ENCODE data around the gene ARHGEF10L. TPM values are rescaled to one million over a fixed set of nuclear protein-coding genes. Genes with fewer than 3 reads are reported as not detected.

Gene ARHGEF10L
- polyA plus RNA-seq, 3 donors, result 35.2 to 52.0 (median 47.3) TPM

DNA sequence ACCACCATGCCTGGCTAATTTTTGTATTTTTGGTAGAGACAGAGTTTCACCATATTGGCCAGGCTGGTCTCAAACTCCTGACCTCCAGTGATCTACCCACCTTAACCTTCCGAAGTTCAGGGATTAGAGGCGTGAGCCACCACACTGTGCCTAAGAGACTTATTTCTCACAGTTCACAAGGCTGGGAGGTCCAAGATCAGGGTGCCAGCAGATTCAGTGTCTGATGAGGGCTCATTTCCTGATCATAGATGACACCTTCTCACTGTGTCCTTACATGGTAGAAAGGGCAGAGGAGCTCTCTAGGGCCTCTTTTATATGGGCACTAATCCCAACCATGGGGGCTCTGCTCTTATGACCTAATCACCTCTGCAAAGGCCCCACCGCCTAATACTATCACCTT lies 58.8 kb downstream of the ARHGEF10L start:
- no peak for DNase-seq (ENCODE audit: extremely low read depth in 1 of 11, low read depth in 9 of 11, low spot score in 4 of 11)

DNA sequence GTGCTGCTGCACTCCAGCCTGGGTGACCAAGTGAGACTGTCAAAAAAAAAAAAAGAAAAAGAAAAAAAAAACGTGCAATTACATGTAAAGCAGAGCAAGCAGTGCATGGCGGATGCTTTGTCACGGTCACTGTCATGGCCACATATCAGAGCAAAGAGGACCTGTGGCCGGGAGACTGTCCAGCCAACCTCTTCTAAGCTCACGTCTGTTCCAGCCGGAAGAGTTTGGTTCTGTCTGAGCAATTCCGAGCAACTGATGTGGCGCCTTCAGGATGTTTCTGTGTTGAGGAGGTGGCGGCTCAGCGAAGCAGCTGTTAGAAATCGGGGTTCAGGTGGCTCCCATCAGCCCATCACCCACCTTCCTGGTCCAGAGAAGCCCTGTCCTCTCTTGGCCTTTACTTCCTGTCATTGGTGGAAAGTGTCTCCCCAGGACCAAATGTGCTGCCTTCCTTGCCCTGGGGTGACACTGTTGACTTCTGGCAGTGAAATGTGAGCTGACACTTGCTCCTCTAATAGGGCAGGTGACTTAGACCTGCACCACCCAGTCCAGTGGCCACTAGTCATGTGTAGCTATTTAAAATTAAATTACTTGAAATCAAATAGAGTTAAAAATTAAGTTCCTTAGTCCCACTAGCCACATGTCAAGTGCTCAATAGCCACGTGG lies 59.9 kb downstream of the ARHGEF10L start:
- DNase-seq (ENCODE audit: extremely low read depth in 1 of 11, low read depth in 9 of 11, low spot score in 4 of 11), result no peak

DNA sequence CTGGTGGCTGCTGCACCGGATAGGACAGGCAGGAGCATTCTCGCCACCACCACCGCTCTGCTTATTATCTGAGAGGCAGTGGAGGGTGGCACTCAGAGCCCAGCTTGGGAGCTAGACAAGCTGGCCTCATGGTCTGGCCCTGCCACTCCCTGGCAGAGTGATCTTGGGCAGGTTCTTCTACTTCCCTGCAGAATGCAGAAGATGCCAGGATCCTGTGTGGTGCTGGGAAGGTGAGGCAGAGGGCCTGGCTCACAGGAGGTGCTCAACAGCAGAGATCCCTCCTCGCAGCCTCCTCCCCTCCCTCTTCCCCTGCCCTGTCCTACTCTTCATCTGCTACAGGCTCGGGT lies 60.4 kb downstream of the ARHGEF10L start:
- DNase-seq (ENCODE audit: extremely low read depth in 1 of 11, low read depth in 9 of 11, low spot score in 4 of 11), result no peak

DNA sequence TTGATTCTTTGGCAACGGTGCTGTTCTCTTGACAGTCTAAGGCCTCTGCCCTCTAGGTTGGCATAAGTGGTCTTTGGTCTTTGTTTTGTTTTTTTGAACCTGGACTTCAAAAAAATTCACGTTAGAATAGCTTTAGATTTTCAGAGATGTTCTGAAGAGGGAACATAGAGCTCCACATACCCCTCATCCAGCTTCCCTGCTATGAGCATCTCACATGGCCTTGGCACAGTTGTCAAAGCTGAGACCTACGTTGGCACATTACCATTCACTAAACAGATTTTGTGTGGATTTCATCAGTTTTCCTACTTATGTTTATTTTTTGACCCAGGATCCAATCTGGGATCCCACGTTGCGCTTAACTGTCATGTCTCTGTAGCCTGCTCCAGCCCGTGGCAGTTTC lies 60.8 kb downstream of the ARHGEF10L start:
- no peak for DNase-seq (ENCODE audit: extremely low read depth in 1 of 11, low read depth in 9 of 11, low spot score in 4 of 11)

DNA sequence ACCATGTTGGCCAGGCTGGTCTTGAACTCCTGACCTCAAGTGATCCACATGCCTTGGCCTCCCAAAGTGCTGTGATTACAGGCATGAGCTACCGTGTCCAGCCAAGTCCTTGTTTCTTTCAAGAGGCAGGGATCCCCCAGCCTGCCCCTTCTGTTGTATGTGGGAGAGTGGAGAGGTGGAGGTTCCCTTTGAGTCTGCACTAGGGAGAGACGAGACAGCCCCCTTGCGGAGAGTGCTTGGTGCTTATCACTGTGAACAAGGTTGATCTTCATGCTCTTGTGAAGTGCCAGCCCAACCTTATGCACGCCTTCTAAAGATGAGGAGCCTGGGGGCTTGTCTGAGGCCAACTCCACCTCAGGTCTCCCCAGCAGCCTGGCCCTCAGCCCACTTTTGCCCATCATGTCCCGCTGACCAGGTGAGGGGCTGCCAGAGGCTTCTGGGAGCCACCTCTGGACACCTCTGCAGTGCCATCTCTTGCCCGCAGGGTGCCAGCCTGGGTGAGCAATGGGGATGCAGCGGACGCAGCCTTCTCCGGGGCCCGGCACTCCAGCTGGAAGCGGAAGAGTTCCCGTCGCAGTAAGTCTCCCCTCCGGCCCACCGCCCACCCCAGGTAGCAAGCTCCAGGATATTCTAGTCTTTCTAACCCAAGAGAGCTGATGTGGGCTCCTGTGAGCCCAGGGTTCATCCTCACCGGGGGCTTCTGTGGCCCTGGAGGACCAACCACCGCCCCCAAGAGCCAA lies 62.3 kb downstream of the ARHGEF10L start:
- no peak for DNase-seq (ENCODE audit: extremely low read depth in 1 of 11, low read depth in 9 of 11, low spot score in 4 of 11)

DNA sequence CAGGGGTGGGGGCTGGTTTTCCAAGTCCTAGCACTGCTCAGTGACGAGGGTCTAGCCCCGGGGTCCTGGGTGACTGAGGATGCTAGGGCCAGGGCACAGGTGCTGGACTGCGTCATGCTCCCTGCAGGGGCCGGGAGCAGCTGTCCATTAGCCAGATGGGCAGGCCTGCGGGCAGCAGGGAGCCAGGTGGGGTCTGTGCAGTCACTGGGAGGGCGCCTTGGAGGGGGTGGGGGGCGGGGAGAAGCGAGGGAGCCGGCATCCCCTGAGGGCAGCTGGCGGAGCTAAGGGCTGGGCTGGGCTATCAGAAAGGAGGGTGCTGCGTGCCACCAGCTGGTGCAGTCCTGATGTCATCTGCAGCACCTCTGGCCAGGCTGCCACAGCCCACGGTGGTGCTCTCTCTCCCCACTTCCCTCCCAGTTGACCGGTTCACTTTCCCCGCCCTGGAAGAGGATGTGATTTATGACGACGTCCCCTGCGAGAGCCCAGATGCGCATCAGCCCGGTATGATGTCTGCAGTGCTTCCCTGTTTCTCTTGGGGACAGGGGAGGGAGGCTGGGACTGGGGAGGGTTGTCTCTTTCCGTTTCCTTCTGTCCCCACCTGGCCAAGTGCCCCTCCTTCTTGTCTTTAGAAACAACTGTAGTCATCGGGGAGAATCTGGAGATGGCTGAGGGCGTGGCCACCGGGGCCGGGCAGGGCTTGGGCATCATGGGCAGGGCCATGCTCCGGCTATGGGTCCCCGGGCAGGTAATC lies 63.8 kb downstream of the ARHGEF10L start:
- no peak for DNase-seq (ENCODE audit: extremely low read depth in 1 of 11, low read depth in 9 of 11, low spot score in 4 of 11)

DNA sequence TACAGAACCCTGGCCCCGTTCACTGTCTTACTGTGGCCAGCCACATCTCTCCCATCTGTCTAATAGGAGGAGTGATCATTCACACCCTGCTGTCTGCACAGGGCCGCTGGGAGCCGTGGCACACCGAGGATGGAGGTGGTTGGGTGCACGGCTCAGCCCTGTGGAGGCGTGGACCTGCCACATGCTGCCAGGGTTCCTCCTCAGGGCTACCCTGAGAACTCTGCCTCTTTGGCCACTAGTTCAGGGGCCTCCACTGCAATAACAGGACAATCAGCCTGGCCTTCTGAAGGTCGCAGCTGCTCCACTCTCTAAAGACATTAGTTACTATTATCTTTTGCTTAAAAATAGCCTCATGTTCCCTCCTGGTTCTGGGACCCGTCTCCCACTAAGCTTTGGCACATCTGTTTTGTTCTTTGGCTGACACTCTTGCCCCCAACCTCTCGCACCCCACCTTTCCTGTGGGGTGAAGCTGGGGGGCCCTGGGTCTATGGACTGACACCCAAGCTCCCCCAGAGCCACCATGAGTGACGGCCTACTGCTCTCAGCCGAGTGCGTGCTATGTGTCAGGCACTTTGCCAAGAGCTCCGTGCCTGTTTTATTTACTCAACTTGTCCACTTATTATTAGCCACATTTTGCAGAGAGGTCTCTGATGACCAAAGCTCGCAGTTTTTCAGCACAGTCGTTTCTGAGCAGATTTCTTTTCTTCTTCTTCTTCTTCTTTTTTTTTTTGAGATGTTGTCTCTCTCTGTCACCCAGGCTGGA lies 66.3 kb downstream of the ARHGEF10L start:
- DNase-seq (ENCODE audit: extremely low read depth in 1 of 11, low read depth in 9 of 11, low spot score in 4 of 11), result no peak

DNA sequence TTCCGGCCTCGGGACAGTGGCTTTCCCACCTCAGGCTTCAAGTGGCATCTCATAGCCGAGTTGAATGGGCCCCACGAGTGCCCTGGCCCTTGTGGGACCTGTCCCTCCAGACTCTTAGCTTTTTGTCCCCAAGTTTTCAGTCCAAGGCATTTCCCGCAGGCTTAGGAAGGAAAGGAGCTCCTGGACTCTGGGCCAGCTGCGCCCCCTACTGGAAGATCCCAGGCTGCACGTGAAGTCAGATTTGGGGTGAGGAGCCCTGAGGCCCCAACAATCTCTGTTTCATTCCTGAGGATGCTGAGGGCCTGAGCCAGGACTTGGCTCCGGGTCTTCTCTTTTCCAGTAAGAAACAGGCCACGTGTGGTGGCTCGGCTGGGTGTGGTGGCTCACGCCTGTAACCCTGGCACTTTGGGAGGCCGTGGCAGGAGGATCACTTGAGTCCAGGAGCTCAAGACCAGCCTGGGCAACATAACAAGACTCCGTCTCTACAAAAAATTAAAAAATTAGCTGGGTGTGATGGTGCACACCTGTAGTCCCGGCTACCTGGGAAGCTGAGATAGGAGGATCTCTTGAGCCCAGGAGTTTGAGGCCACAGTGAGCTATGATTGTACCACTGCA lies 67.4 kb downstream of the ARHGEF10L start:
- peak in 8 of 11 donors; percentile 37 to 71 (median 48) for DNase-seq (ENCODE audit: extremely low read depth in 1 of 11, low read depth in 9 of 11, low spot score in 4 of 11)

DNA sequence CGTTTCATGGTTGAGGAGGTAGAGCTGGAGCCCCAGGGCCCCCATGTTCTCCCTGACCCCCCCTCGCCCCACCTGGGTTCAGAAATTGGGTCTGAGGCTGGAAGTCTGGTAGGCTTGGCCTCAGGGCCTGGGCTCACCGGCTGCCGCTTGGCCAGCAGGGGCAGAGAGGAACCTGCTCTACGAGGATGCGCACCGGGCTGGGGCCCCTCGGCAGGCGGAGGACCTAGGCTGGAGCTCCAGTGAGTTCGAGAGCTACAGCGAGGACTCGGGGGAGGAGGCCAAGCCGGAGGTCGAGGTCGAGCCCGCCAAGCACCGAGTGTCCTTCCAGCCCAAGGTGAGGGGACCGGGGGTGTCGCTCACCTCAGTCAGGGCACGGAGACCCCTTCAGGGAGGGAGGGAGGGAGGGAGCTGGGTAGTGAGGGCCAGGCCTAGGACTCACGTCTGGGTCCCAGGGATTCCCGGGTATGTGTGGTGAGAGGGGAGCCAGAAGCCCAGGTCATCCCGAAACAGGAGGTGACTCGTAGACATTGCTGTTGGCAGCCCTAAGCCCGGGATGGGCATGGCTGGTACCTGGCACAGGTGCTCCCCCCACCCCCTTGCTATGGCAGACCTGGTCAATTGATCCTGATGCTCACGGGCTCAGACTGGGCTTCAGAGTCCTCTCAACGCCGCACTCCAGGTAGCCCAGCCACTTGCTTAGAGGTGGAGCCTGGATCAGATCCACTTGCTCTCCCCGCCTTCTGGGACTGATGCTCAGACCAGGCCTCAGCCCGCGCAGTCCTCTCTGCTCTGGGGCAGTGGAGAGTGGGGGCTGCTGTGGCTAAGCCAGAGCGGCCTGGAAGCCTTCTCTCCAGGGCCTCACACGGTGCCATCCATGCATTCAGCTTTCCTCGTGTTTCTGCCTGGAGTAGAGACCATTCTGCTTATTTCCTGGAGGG lies 68.4 kb downstream of the ARHGEF10L start:
- DNase-seq (ENCODE audit: extremely low read depth in 1 of 11, low read depth in 9 of 11, low spot score in 4 of 11), result no peak

DNA sequence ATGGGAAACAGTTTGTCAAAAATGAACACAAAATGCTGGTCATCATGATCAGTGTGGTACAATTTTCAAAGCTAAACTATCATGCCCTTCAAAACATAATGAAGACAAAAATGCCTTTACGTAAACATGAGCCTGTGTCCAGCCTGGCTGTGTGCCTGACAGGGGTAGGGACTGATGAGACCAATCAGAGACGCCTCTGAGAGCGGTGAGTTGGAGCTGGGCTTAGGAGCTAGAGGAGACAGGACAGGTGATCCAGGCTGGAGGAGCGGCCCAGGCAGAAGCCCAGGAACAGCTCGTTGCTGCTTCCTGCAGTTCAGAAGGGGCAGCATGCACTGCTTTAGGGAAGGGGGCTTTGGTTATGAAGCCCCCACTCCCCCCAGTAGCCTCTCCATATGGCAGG lies 70.0 kb downstream of the ARHGEF10L start:
- DNase-seq (ENCODE audit: extremely low read depth in 1 of 11, low read depth in 9 of 11, low spot score in 4 of 11), result no peak

DNA sequence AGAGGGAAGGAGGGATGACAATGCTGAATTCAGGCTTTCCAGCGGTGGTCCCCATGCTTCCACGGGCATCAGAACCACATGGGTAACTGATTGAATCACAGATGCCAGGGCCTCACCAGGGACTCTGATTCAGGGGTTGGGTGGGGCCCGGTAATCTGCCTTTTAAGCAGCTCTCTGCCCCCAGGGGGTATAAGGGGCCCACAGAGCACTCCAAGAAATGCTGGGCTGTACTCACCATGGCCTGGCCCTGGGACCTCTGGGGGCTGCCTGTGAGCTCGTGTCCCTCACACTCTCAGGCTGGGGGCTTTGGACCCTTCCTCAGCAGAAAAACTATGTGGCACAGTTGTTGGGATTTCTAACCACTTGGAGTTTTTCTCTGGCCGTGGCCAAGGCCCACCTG lies 70.6 kb downstream of the ARHGEF10L start:
- no peak for DNase-seq (ENCODE audit: extremely low read depth in 1 of 11, low read depth in 9 of 11, low spot score in 4 of 11)

DNA sequence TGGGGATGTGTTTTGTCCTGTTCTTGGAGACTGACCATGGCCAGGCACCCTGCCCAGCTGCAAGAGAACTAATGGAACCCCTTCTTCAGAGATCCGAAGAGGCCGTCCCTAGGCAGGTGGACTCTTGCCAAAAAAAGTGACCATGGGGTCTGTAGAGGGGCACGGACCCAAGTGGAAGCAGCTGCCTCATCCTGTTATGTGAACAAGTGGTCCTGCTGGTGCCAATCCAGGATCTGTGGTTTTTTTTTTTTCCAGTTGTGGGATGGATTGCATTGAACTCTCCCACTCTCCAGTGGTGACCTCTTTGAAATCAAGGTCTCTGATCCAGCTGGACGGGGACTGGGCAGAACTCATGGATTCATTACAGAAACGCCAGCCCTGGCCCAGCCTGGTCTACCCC lies 71.2 kb downstream of the ARHGEF10L start:
- no peak for DNase-seq (ENCODE audit: extremely low read depth in 1 of 11, low read depth in 9 of 11, low spot score in 4 of 11)

DNA sequence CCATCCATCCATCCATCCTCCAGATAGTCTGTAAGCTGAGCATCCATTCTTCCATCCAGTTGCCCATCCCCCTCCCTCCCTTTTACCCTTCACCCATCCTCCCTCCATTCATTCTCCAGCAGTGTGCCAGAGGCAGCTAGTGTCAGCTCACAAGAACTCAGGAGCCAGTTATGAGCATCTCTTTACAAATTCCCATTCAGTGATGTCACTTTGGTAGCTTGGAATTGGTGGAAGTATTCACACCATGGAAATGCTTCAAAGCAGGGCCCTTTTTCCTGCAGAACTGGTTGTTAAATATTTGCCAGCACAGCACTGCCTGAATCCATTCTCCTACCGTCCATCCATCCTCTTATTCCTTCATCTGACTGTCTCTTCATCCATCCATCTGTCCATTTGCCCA lies 72.5 kb downstream of the ARHGEF10L start:
- no peak for DNase-seq (ENCODE audit: extremely low read depth in 1 of 11, low read depth in 9 of 11, low spot score in 4 of 11)

DNA sequence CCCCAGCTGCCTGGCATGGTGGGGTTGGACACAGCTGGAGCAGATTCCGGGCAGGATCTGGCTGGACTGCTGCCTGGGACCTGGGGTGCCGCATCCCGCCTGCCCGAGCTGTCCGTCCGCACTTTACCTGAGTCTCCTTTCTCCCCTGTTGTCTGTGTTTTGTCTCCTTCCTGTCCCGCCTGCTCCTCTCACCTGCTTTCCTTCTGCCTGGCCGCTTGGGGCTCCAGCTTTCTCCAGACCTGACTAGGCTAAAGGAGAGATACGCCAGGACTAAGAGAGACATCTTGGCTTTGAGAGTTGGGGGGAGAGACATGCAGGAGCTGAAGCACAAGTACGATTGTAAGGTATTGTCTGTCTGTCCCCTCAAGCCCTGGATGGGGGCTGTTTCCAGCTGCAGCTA lies 73.3 kb downstream of the ARHGEF10L start:
- no peak for DNase-seq (ENCODE audit: extremely low read depth in 1 of 11, low read depth in 9 of 11, low spot score in 4 of 11)

DNA sequence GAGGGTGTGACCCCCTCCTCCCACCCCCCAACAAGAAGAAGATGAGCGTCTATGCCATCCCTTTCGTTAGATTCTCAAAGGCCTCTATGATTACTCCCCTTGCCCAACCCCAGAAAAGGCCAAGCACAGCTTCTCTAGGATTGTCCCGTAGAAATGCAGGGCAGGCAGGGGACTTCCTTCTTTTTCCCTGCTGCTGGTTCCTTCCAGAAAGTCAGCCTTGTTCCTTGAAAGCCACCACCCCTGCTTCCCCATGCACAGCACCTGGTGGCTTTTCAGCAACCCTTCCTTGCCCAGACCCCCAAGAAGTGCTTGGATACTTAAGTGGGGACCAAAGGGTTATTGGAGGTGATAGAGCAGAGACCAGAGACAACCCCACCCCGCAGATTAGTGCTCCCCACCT lies 75.1 kb downstream of the ARHGEF10L start:
- DNase-seq (ENCODE audit: extremely low read depth in 1 of 11, low read depth in 9 of 11, low spot score in 4 of 11), result no peak

DNA sequence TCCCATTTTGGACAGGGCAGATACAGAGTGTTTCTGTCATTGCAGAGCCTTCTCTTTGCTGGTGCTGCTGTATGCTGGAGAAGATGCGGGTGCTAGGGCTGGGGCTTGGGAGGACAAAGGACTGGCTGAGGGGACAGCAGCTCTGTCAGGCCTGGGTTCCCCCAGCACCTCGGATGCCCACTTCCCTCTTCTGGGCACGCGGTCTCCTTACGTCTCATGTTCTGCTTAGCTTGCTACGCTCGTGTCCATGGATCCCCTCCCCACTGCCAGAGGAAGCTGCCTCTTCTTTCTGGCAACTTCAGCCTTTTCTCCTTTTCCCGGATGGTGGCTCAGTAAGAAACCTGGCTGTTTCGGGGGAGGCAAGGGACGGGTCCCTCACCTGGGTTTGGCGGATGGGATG lies 75.7 kb downstream of the ARHGEF10L start:
- DNase-seq (ENCODE audit: extremely low read depth in 1 of 11, low read depth in 9 of 11, low spot score in 4 of 11), result no peak

DNA sequence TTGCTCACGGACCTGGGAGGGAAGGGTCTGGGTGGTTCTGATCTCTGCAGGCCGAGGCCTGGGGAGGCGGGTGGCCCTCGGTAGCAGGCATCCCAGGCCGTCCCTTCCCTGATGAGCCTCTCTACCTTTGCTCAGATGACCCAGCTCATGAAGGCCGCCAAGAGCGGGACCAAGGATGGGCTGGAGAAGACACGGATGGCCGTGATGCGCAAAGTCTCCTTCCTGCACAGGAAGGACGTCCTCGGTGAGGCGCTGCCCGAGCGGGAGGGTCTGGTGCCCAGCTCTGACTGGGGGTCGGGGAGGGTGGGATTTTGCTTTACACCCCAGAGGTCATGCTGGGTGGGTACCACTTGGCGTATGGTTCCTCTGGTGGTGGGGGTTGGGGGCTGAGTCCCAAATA lies 76.5 kb downstream of the ARHGEF10L start:
- no peak for DNase-seq (ENCODE audit: extremely low read depth in 1 of 11, low read depth in 9 of 11, low spot score in 4 of 11)

DNA sequence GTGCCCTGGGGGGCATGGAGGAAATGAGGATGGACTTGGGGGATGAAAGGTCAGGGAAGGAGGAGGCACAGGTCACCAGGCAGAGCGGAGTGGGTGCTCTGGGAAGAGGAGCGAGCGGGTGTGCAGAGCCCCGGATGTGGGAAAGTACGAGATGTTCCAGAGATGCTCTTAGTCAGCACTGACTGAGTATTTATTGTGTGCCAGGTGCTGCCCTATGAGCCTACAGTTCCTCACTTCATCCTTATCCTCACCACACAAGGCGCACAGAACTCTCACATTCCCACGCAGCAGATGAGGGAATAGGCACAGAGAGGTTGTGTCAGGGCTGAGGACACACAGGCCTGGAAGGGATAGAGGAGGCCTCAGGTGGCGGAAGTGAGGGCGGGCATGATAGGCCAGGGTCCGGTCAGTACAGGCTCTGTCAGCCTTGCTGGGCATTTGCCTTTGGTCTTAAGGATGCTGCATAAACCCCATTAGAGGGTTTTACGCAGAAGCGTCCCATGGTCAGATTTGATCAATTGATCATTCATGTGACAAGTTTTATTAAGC lies 77.3 kb downstream of the ARHGEF10L start:
- no peak for DNase-seq (ENCODE audit: extremely low read depth in 1 of 11, low read depth in 9 of 11, low spot score in 4 of 11)

All from renal cortex interstitium (tissue), 11 donors.